ENCODE data around the gene MEI1. TPM values are rescaled to one million over a fixed set of nuclear protein-coding genes. Genes with fewer than 3 reads are reported as not detected.

The MEI1 gene
- total and polyA plus RNA-seq, 9 of the 15 experiments (the other 6 are each of a cell fraction or from before 2014, with no cell fraction given), result 0.08 to 0.68 (median 0.18) TPM; not detected in 2

DNA sequence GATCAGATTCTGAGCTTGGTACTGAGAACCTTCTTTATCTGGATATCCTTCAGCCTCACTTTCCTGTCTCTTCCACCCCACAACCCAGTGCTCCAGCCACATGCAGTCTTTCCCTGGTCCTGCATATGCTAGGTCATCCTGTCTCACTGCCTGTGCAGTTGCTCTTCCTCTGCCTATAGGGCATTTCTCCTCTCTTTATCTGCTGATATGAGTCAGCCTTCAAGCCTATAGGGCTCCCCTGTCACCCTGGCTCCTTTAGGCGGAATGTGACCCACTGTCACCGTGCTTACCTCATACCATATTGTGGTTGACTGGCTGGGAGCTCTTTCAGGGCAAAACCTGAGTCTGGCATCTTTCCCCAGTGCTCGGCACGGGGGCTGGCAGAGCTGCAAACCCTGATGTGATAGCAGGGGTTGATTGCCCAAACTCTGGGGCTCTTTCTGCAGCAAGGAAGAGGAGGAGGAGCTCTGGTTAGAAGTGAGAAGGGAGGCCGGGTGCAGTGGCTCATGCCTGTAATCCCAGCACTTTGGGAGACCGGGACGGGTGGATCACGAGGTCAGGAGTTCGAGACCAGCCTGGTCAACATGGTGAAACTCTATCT is 26.3 kb downstream of the MEI1 start (continued):
- TF ChIP-seq, protein P1, sequence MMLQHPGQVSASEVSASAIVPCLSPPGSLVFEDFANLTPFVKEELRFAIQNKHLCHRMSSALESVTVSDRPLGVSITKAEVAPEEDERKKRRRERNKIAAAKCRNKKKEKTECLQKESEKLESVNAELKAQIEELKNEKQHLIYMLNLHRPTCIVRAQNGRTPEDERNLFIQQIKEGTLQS (IDR thresholded peaks at IDR 0.05), result peak; percentile 90
- TF ChIP-seq, protein P1 (CRISPR knock-in tag; conservative IDR thresholded peaks at IDR 0.05), result no peak; the same call in 1 of the 2 replicates
- peak in 1 of 2 experiments; percentile 65; a peak in 2 of 4 replicates for TF ChIP-seq RCOR1 (IDR thresholded peaks at IDR 0.05; ENCODE audit: borderline replicate concordance in 1 of 2, low read depth in 2 of 2, low read length in 2 of 2)

DNA sequence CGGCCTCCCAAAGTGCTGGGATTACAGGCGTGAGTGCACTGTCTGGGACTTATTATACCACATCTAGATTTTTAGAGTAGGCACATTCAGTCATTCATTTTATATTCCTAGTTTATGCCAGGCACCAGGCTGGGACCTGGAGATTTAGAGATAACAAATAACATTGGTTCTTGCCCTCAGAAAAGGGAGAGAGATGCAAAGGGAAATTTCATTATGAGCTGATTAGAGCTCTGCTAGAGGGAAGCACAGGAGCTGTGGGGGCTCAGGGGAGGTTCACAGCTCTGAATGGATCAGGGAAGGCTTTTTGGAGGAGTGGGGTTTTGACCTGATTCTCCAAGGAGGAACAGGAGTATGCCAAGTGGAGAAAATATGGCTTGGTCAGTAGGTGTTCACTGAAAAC is 32.3 kb downstream of the MEI1 start:
- Histone ChIP-seq H3K9me1 (ENCODE audit: control insufficient read depth, insufficient read depth, low read length) (no peaks in the 10 kb centered on the region), H3K9ac (ENCODE audit: insufficient read depth in 1 of 2, low read depth in 2 of 2, low read length in 2 of 2) (no peak overlapping the region), H3K4me1 (replicated peaks in 1 of 2; ENCODE audit: control insufficient read depth in 2 of 2, insufficient read depth in 2 of 2, low read length in 2 of 2) (no peaks in the 10 kb centered on the region), H3K36me3 (ENCODE audit: control insufficient read depth, insufficient read depth, low read length) (no peaks in the 10 kb centered on the region), H3K9me3 (replicated peaks; ENCODE audit: control insufficient read depth, insufficient read depth, low read depth, low read length) (no peaks in the 10 kb centered on the region), H3K4me3 (no peak overlapping the region), H3K27me3 (ENCODE audit: control insufficient read depth in 2 of 2, insufficient read depth in 2 of 2, low read length in 2 of 2) (no peaks in the 10 kb centered on the region), H4K20me1 (replicated peaks; ENCODE audit: control insufficient read depth, insufficient read depth, low read length) (no peaks in the 10 kb centered on the region), H2AFZ (ENCODE audit: low read depth, low read length) (no peak overlapping the region), H3K4me2 (ENCODE audit: insufficient read depth, low read length) (no peak overlapping the region), H3K27ac (ENCODE audit: extremely low read depth, low read depth, low read length) (no peak overlapping the region), H3K79me2 (ENCODE audit: control insufficient read depth, insufficient read depth, low read length) (no peaks in the 10 kb centered on the region)
- BruUV-seq (replicated peaks), result no TSS peak
- CTCF ChIA-PET (ENCODE audit: low intra/inter-chr PET ratio), result no interaction called here
- POLR2A ChIA-PET, result interaction anchor here (0.6 to 1.0 kb wide), 2 partner anchors 43 to 48 kb away, joined by 3 read pairs; partner anchors contain the start of gene SNU13
- ATAC-seq, result no peak
- no peak for DNase-seq (ENCODE audit: extremely low read depth in 1 of 4, low spot score in 3 of 4)
- in situ Hi-C loops (cut with MboI) (no loop called here), intact Hi-C loops (cut with micrococcal nuclease) (no loop called here)
- 20% methylated on average over 2 of the region's 2 CpGs for WGBS (ENCODE audit: insufficient coverage, low coverage, missing lambda C conversion rate)
- TF ChIP-seq CEBPG (CRISPR knock-in tag; IDR thresholded peaks at IDR 0.05) (no peak), CEBPG (tag; conservative IDR thresholded peaks at IDR 0.05 in 1 of 2, IDR thresholded peaks at IDR 0.05 in 1 of 2) (no peak), MECOM (CRISPR knock-in tag; IDR thresholded peaks at IDR 0.05) (no peak), ZFP30 (CRISPR knock-in tag; IDR thresholded peaks at IDR 0.05; ENCODE audit: borderline replicate concordance) (no peak), KAT2B (IDR thresholded peaks at IDR 0.05; ENCODE audit: low read depth, low read length) (no peak), ZNF121 (CRISPR knock-in tag; conservative IDR thresholded peaks at IDR 0.05) (no peak), TARDBP (IDR thresholded peaks at IDR 0.05) (no peak), ERF (CRISPR knock-in tag; IDR thresholded peaks at IDR 0.05) (no peak)
- TF ChIP-seq, protein P2, sequence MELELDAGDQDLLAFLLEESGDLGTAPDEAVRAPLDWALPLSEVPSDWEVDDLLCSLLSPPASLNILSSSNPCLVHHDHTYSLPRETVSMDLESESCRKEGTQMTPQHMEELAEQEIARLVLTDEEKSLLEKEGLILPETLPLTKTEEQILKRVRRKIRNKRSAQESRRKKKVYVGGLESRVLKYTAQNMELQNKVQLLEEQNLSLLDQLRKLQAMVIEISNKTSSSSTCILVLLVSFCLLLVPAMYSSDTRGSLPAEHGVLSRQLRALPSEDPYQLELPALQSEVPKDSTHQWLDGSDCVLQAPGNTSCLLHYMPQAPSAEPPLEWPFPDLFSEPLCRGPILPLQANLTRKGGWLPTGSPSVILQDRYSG (tag; conservative IDR thresholded peaks at IDR 0.05; ENCODE audit: low read depth), result no peak
- FAIRE-seq, result no peak

All from K562 (cell line).